Prostate gland (tissue), 2 donors: Measurements from ENCODE around the gene SKAP1. TPM values are rescaled to one million over a fixed set of nuclear protein-coding genes. Genes with fewer than 3 reads are reported as not detected.

Experiments used
- DNase-seq: peaks from one replicate; pipeline ENCODE4 v3.0.0-alpha.2; 2019; ENCODE audit warnings: low spot score
- H3K27ac ChIP-seq, 2 donors: fragments of 200-600 bp; sonication (generic); 2 replicates each; pipeline ENCODE4 v1.5.1; 2017 to 2019
- H3K27me3 ChIP-seq: fragments of 200-600 bp; sonication (generic); replicated peaks from 2 replicates; pipeline ENCODE4 v1.5.1; 2019; ENCODE audit not compliant: insufficient read depth
- H3K36me3 ChIP-seq, 2 donors: fragments of 200-600 bp; sonication (generic); 1 replicate in 1 of 2; 2 replicates in 1 of 2; pipeline versions ENCODE4 v1.5.1 to v1.8.1; 2017 to 2019
- H3K4me1 ChIP-seq: fragments of 200-600 bp; sonication (generic); replicated peaks from 2 replicates; pipeline ENCODE4 v1.5.1; 2019
- H3K4me3 ChIP-seq, 2 donors: fragments of 200-600 bp; sonication (generic); 2 replicates each; pipeline ENCODE4 v1.5.1; 2017 to 2019
- H3K9me3 ChIP-seq: fragments of 200-600 bp; sonication (generic); 2 replicates; pipeline ENCODE4 v1.5.1; 2017
- CTCF ChIP-seq, 4 experiments: fragments of 200-600 bp in 2 of 4; fragments of 450-650 bp in 2 of 4; sonication (generic) in 2 of 4; IDR thresholded peaks; 1 replicate in 3 of 4; 2 replicates in 1 of 4; pipeline ENCODE4 v1.5.1; 2016 to 2019; ENCODE audit warnings: antibody characterized with exemption in 4 of 4, mild to moderate bottlenecking in 2 of 4, moderate library complexity in 2 of 4
- POLR2A ChIP-seq: fragments of 450-650 bp; IDR thresholded peaks from one replicate; pipeline ENCODE4 v1.6.1; 2016; ENCODE audit warnings: antibody characterized with exemption, mild to moderate bottlenecking
- POLR2AphosphoS5 ChIP-seq: sonication (generic); formaldehyde crosslinking; IDR thresholded peaks from one replicate; pipeline ENCODE4 v1.6.1; 2017; ENCODE audit warnings: antibody characterized with exemption
- WGBS: methylation state at CpG from one replicate; pipeline ENCODE4 v1.1.5; 2018; 5-methylcytosine and 5-hydroxymethylcytosine counted together
- intact Hi-C: fragments of 100-400 bp; cut with DNase I; formaldehyde crosslinking; loops from one replicate; pipeline ENCODE4 v1.14.2; 2022
- total RNA-seq, 2 donors: library from RNA; depleted of rRNA; stranded (reverse); fragments of >200 nt; gene quantifications; one replicate each; pipeline ENCODE4 v1.1.0, GENCODE V29; 2016

The SKAP1 gene
- total RNA-seq, 2 donors from 2014 or later: 1.1 to 1.4 TPM

GRCh38 chr17:48144231-48144630, 285.8 kb downstream of the SKAP1 start:
- no peaks in the 10 kb centered on the region for H3K27me3 ChIP-seq
- WGBS: 68% methylated on average over 8 of the region's 8 CpGs

GRCh38 chr17:48143629-48144028, 286.4 kb downstream of the SKAP1 start:
- Histone ChIP-seq H3K4me3 (no peak overlapping the region), H3K4me1 (no peaks in the 10 kb centered on the region), H3K27ac (no peak overlapping the region), H3K27me3 (no peaks in the 10 kb centered on the region), H3K9me3 (no peaks in the 10 kb centered on the region), H3K36me3 (no peaks in the 10 kb centered on the region)
- DNase-seq: no peak
- TF ChIP-seq CTCF (IDR thresholded peaks at IDR 0.05) (no peak), POLR2A (no peak), POLR2AphosphoS5 (no peak)
- WGBS: 26% methylated on average over 6 of the region's 6 CpGs
- intact Hi-C loops: no loop called here

More at GRCh38 chr17:48144231-48144630, 285.8 kb downstream of the SKAP1 start:
- Histone ChIP-seq H3K36me3 (no peaks in the 10 kb centered on the region), H3K9me3 (no peaks in the 10 kb centered on the region), H3K27ac (no peak overlapping the region), H3K4me3 (no peak overlapping the region), H3K4me1 (no peaks in the 10 kb centered on the region)
- TF ChIP-seq POLR2AphosphoS5: no peak
- TF ChIP-seq POLR2A: no peak
- no peak for TF ChIP-seq CTCF (IDR thresholded peaks at IDR 0.05)
- intact Hi-C loops: no loop called here
- DNase-seq: no peak

GRCh38 chr17:48139944-48140343, 290.1 kb downstream of the SKAP1 start:
- intact Hi-C loops: no loop called here

GRCh38 chr17:48137656-48138055, 292.4 kb downstream of the SKAP1 start:
- intact Hi-C loops: no loop called here
- Histone ChIP-seq H3K4me3 (no peak overlapping the region), H3K27ac (no peak overlapping the region), H3K9me3 (no peaks in the 10 kb centered on the region), H3K36me3 (no peaks in the 10 kb centered on the region), H3K27me3 (no peaks in the 10 kb centered on the region), H3K4me1 (no peaks in the 10 kb centered on the region)
- 83% methylated on average over 1 of the region's 1 CpG for WGBS
- DNase-seq: no peak
- no peak for TF ChIP-seq POLR2AphosphoS5
- TF ChIP-seq POLR2A: no peak
- TF ChIP-seq CTCF (IDR thresholded peaks at IDR 0.05): no peak

More at GRCh38 chr17:48139944-48140343, 290.1 kb downstream of the SKAP1 start:
- 56% methylated on average over 2 of the region's 2 CpGs for WGBS
- no peaks in the 10 kb centered on the region for H3K4me1 ChIP-seq
- H3K36me3 ChIP-seq: no peaks in the 10 kb centered on the region
- H3K27ac ChIP-seq: no peak overlapping the region
- no peak overlapping the region for H3K4me3 ChIP-seq
- no peak for DNase-seq
- no peaks in the 10 kb centered on the region for H3K27me3 ChIP-seq
- TF ChIP-seq POLR2A (no peak), POLR2AphosphoS5 (no peak)
- H3K9me3 ChIP-seq: no peaks in the 10 kb centered on the region

- no peak for DNase-seq
- no peak overlapping the region for H3K4me3 ChIP-seq
- TF ChIP-seq CTCF (IDR thresholded peaks at IDR 0.05) (no peak), POLR2A (no peak)
- H3K36me3 ChIP-seq: no peaks in the 10 kb centered on the region
- no peaks in the 10 kb centered on the region for H3K9me3 ChIP-seq
- H3K4me1 ChIP-seq: no peaks in the 10 kb centered on the region
- WGBS: 84% methylated on average over 3 of the region's 3 CpGs
- no peaks in the 10 kb centered on the region for H3K27me3 ChIP-seq
- intact Hi-C loops: loop anchor here (5.0 kb wide), 1 partner anchor 58 kb away; no protein-coding TSS in a partner anchor
- H3K27ac ChIP-seq: no peak overlapping the region
Observed at GRCh38 chr17:48134912-48135480, 295.0 kb downstream of the SKAP1 start.
